Cardiac fibroblast (primary cell): ENCODE results near the gene RASIP1.

Experiments used
- DNase-seq, 2 donors: peaks; one replicate each; pipeline versions ENCODE4 v3.0.0 to v3.0.0-alpha.2; 2010; ENCODE audit warnings: low read depth in 2 of 2
- H3K4me3 ChIP-seq, 2 donors: replicated peaks in 1 of 2; 1 replicate in 1 of 2; 2 replicates in 1 of 2; pipeline ENCODE4 v1.5.1; 2011; ENCODE audit warnings: low read depth in 2 of 2, low read length in 2 of 2, mild to moderate bottlenecking in 2 of 2, moderate library complexity in 1 of 2
- TF ChIP-seq, protein P1 (sequence below): IDR thresholded peaks from one replicate; pipeline ENCODE4 v1.5.1; 2011; ENCODE audit warnings: low read depth, mild to moderate bottlenecking, low read length, inconsistent platforms

RASIP1 gene

DNA sequence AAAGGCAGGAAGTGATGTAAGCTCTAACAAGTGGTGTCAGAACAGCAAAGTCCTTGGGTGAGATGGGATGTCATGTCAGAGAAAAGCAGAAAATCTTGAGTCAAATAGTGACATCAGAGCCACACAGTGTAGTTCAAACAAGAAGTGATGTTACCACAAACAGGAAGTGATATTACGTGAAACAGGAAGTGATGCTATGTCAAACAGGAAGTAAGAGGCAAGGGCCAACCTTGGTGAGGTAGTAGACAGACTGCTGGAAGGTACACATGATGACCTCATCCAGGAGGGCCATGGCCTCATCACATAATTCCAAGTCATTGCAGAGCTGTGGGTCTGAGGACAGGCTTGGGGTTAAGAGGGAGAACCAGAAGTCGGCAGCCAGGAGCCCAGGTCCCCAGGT lies 13.9 kb downstream of the RASIP1 start:
- TF ChIP-seq, protein P1, sequence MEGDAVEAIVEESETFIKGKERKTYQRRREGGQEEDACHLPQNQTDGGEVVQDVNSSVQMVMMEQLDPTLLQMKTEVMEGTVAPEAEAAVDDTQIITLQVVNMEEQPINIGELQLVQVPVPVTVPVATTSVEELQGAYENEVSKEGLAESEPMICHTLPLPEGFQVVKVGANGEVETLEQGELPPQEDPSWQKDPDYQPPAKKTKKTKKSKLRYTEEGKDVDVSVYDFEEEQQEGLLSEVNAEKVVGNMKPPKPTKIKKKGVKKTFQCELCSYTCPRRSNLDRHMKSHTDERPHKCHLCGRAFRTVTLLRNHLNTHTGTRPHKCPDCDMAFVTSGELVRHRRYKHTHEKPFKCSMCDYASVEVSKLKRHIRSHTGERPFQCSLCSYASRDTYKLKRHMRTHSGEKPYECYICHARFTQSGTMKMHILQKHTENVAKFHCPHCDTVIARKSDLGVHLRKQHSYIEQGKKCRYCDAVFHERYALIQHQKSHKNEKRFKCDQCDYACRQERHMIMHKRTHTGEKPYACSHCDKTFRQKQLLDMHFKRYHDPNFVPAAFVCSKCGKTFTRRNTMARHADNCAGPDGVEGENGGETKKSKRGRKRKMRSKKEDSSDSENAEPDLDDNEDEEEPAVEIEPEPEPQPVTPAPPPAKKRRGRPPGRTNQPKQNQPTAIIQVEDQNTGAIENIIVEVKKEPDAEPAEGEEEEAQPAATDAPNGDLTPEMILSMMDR = no peak
- DNase-seq = peak in 1 of 2 donors; percentile 23

DNA sequence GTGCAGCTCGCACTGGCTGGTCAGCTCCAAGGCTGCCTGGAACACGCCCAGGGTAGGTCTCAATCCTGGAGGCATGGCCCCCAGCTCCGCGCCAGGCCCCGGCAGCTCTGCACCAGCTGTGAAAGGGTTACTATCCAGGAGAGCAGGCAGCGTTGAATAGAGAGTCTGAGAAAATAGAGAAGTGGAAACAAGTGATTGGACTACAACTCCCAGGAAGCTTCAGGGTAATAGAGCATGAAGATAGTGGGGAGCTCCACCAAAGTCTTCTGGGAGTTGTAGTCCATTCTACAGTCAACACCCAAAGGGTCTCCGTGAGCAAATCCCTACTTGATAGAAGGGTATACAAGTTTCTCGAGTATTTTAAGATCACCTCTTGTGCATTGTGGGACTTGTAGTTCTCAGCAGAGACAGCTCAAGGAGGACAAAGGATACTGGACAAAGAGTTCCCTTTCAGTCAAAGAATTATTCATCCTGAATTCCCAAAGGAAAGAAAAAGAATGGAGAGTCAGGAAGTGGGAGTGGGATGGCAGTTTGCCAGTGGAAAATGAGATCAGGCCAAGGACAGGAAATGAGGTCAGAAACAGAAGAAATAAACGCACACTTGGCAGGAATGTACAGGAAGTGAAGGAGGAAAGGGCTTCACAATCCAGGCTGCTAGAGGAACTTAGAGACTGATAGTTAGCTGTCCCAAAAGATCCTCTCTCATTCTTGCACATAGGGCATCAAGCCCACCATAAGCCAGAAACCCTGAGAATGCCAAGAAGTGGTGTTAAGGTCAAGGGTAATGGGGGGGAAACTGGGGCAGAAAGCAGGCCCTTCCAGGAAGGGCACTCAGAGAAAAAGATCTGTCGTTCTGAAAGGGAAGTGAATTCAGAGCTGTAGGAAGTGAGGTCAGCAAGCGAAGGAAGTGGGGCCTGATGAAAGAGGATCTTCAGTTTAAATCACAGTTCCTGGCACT lies 15.3 kb downstream of the RASIP1 start:
- DNase-seq = peak; percentile 98 to 99
- TF ChIP-seq, protein P1 = no peak
- H3K4me3 ChIP-seq = peak overlapping the region in 1 of 2 donors; percentile 11

More for the DNA sequence above, 13.9 kb downstream of the RASIP1 start:
- H3K4me3 ChIP-seq = no peak overlapping the region

DNA sequence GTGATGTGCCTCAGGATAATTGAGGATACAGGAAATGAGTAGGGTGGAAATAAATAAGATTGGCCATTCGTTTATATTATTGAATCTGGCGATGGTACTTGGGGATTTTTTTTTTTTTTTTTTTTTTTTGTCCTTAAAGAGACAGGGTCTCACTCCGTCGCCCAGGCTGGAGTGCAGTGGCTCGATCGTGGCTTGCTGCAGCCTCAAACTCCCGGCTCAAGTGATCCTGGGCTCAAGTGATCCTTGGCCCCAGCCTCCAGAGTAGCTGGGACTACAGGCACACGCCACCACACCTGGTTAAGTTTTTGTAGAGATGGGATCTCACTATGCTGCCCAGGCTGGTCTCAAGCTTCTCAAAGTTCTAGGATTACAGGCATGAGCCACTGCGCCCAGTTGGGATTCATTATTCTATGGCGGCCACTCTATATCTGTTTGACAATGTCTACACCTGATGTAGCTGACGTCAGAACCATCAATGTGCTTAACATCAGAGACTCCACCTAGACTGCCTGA lies 18.2 kb downstream of the RASIP1 start:
- no peak for DNase-seq
- TF ChIP-seq, protein P1 = no peak
- no peak overlapping the region for H3K4me3 ChIP-seq

DNA sequence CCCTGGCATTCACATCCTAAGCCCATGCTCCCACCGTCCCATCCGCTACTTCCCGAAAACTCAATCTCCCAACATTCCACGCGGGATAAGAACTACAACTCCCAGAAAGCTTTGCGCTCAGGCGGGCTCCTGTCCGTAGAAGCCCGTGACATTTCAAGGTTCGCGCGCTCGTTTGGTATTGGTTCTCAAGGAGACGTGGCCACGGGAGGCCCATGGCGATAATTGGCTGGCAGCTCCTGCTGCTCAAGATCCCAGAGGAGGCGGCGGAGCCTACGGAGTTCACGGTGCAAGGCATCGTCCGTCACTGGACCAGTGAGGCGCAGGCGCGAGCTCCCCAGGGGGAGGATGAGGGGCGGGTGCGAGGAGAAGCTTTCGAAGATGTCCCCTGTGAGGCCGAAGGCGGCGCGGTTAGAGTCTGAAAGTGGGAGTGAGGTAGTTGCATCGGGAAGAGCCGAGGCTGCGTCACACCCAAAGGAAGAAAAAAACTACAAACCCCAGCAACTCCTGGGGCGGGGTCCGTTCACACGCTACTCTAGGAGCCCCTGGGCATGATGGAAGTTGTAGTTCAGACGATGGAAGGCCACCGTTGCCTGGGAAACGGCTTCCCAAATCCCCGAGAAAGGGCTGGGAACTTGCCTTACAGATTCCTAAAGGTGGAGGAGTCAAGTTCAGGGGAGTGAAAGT lies 19.7 kb downstream of the RASIP1 start:
- TF ChIP-seq, protein P1 = peak; percentile 3
- H3K4me3 ChIP-seq = peak overlapping the region; percentile 56 to 69
- DNase-seq = peak; percentile 100

DNA sequence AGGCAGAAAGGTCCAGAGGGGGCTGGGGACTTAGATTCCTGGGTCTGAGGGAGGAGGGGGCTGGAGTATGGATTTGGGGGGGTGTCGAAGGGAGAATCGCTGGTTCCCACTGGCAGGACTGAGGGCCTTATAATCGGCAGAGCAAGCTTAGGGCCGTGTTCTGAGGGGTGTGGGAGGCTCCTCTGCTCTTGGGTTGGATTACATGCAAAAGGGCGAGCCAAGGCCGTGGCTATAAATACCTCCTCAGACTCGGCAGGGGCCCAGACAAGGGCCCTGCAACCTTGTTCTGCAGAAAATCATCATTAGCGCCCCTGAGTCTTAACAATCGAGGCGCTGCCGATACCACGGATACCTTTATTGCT lies 20.2 kb downstream of the RASIP1 start:
- peak in 1 of 2 donors; percentile 49 for DNase-seq
- TF ChIP-seq, protein P1 = no peak
- H3K4me3 ChIP-seq = peak overlapping the region in 1 of 2 donors; percentile 69

DNA sequence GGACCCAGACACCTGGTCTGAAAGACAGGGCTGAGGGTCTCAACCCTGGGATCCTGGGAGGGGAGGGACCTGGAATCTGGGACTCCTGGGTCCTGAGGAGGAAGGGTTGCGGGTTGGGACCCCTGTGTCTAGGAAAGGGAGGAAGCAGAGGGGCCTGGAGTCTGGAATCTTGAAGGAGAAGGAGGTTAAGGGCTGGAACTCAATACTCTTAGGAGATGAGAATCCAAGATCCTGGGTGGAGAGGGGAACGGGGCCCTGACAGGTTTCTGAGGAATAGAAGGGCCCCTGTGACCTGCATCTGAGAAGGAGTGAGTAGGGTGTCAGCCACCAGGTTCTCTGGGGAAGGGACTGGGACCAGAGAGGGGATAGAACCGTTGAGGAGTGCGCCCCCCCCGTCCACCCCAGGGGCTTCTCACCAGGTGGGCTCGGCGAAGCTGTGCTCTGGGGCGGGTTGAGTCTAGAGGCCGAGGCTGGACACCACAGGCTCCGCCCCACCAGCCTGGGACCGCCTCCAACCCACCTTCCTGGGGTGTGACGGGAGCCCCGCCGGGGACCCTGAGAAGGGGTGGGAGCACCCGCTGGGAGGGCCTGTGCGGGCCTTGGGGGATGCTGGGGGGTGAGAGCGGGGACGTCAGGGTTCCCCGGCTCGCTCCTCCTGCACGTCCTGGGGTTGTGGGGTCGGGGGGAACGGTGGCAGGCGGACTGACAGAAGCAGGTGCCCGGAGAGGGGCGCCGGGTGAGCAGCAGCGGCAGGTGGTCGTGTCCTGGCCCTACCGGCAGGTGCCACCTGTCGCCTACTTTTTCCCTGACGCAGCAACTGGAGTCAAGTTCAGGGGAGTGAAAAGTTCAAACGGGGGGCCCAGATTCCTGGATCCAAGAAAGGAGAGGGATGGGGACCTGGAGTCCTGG lies 20.9 kb downstream of the RASIP1 start, which contains the start of gene MAMSTR:
TSS of gene MAMSTR (minus strand) at position 463 of the 909 bp plus-strand sequence. CDS start 694 bp downstream, outside the sequence.
- DNase-seq = no peak
- peak within 1 kb of the TSS; percentile 56 to 69 for H3K4me3 ChIP-seq
- TF ChIP-seq, protein P1 = no peak
